ENCODE results near the gene SIGLEC8.

Gene SIGLEC8

GRCh38 chr19:51477344-51477743 lies 19.1 kb upstream of the SIGLEC8 start:
- no peak overlapping the region for H3K4me3 ChIP-seq (ENCODE audit: low read depth in 1 of 5, low read length in 5 of 5)
- H3K27me3 ChIP-seq (ENCODE audit: control insufficient read depth in 5 of 5, insufficient read depth in 4 of 5, low read length in 5 of 5) = peaks cover 5 to 31% (median 18%) of the 10 kb centered on the region in 5 donors

GRCh38 chr19:51476164-51476563 lies 17.9 kb upstream of the SIGLEC8 start:
- Histone ChIP-seq H3K9me3 (ENCODE audit: control insufficient read depth in 5 of 5, low read length in 5 of 5) (peaks cover 0 to 5% (median 3%) of the 10 kb centered on the region in 5 donors), H3K9ac (ENCODE audit: low read length in 5 of 5) (no peak overlapping the region), H3K27ac (ENCODE audit: low read depth, low read length) (no peak overlapping the region), H3K36me3 (ENCODE audit: control insufficient read depth in 5 of 5, insufficient read depth in 5 of 5, low read length in 5 of 5) (no peaks in the 10 kb centered on the region), H3K4me3 (ENCODE audit: low read depth in 1 of 5, low read length in 5 of 5) (no peak overlapping the region), H3K4me1 (ENCODE audit: control insufficient read depth in 5 of 5, insufficient read depth in 5 of 5, low read length in 5 of 5) (no peaks in the 10 kb centered on the region), H3K27me3 (ENCODE audit: control insufficient read depth in 5 of 5, insufficient read depth in 4 of 5, low read length in 5 of 5) (peaks cover 5 to 31% (median 18%) of the 10 kb centered on the region in 5 donors)

More at GRCh38 chr19:51477344-51477743, 19.1 kb upstream of the SIGLEC8 start:
- Histone ChIP-seq H3K9ac (ENCODE audit: low read length in 5 of 5) (no peak overlapping the region), H3K4me1 (ENCODE audit: control insufficient read depth in 5 of 5, insufficient read depth in 5 of 5, low read length in 5 of 5) (no peaks in the 10 kb centered on the region), H3K36me3 (ENCODE audit: control insufficient read depth in 5 of 5, insufficient read depth in 5 of 5, low read length in 5 of 5) (no peaks in the 10 kb centered on the region), H3K9me3 (ENCODE audit: control insufficient read depth in 5 of 5, low read length in 5 of 5) (peaks cover 0 to 5% (median 3%) of the 10 kb centered on the region in 5 donors), H3K27ac (ENCODE audit: low read depth, low read length) (no peak overlapping the region)

- Histone ChIP-seq H3K27ac (ENCODE audit: low read depth, low read length) (no peak overlapping the region), H3K9me3 (ENCODE audit: control insufficient read depth in 5 of 5, low read length in 5 of 5) (peaks cover 0 to 5% (median 3%) of the 10 kb centered on the region in 5 donors), H3K27me3 (ENCODE audit: control insufficient read depth in 5 of 5, insufficient read depth in 4 of 5, low read length in 5 of 5) (peaks cover 4 to 14% (median 8%) of the 10 kb centered on the region in 5 donors), H3K36me3 (ENCODE audit: control insufficient read depth in 5 of 5, insufficient read depth in 5 of 5, low read length in 5 of 5) (no peaks in the 10 kb centered on the region), H3K9ac (ENCODE audit: low read length in 5 of 5) (no peak overlapping the region), H3K4me1 (ENCODE audit: control insufficient read depth in 5 of 5, insufficient read depth in 5 of 5, low read length in 5 of 5) (no peaks in the 10 kb centered on the region), H3K4me3 (ENCODE audit: low read depth in 1 of 5, low read length in 5 of 5) (no peak overlapping the region)
Observed at GRCh38 chr19:51473009-51473707, 14.9 kb upstream of the SIGLEC8 start.

- Histone ChIP-seq H3K36me3 (ENCODE audit: control insufficient read depth in 5 of 5, insufficient read depth in 5 of 5, low read length in 5 of 5) (no peaks in the 10 kb centered on the region), H3K27ac (ENCODE audit: low read depth, low read length) (no peak overlapping the region), H3K27me3 (ENCODE audit: control insufficient read depth in 5 of 5, insufficient read depth in 4 of 5, low read length in 5 of 5) (peaks cover 4 to 17% (median 8%) of the 10 kb centered on the region in 5 donors), H3K9ac (ENCODE audit: low read length in 5 of 5) (no peak overlapping the region), H3K9me3 (ENCODE audit: control insufficient read depth in 5 of 5, low read length in 5 of 5) (peaks cover 0 to 5% (median 3%) of the 10 kb centered on the region in 5 donors), H3K4me1 (ENCODE audit: control insufficient read depth in 5 of 5, insufficient read depth in 5 of 5, low read length in 5 of 5) (no peaks in the 10 kb centered on the region), H3K4me3 (ENCODE audit: low read depth in 1 of 5, low read length in 5 of 5) (no peak overlapping the region)
Observed at GRCh38 chr19:51472607-51473006, 14.4 kb upstream of the SIGLEC8 start.

GRCh38 chr19:51471527-51471926 lies 13.3 kb upstream of the SIGLEC8 start:
- Histone ChIP-seq H3K27me3 (ENCODE audit: control insufficient read depth in 5 of 5, insufficient read depth in 4 of 5, low read length in 5 of 5) (peaks cover 4 to 17% (median 8%) of the 10 kb centered on the region in 5 donors), H3K27ac (ENCODE audit: low read depth, low read length) (no peak overlapping the region), H3K9me3 (ENCODE audit: control insufficient read depth in 5 of 5, low read length in 5 of 5) (peaks cover 0 to 5% (median 3%) of the 10 kb centered on the region in 5 donors)

GRCh38 chr19:51470966-51471365 lies 12.7 kb upstream of the SIGLEC8 start:
- no peak overlapping the region for H3K9ac ChIP-seq (ENCODE audit: low read length in 5 of 5)
- peaks cover 4 to 17% (median 6%) of the 10 kb centered on the region in 5 donors for H3K27me3 ChIP-seq (ENCODE audit: control insufficient read depth in 5 of 5, insufficient read depth in 4 of 5, low read length in 5 of 5)
- peaks cover 0 to under 1% (median 0%) of the 10 kb centered on the region in 5 donors for H3K9me3 ChIP-seq (ENCODE audit: control insufficient read depth in 5 of 5, low read length in 5 of 5)

More at GRCh38 chr19:51471527-51471926, 13.3 kb upstream of the SIGLEC8 start:
- Histone ChIP-seq H3K4me1 (ENCODE audit: control insufficient read depth in 5 of 5, insufficient read depth in 5 of 5, low read length in 5 of 5) (no peaks in the 10 kb centered on the region), H3K4me3 (ENCODE audit: low read depth in 1 of 5, low read length in 5 of 5) (no peak overlapping the region), H3K36me3 (ENCODE audit: control insufficient read depth in 5 of 5, insufficient read depth in 5 of 5, low read length in 5 of 5) (no peaks in the 10 kb centered on the region), H3K9ac (ENCODE audit: low read length in 5 of 5) (no peak overlapping the region)

GRCh38 chr19:51469629-51470028 lies 11.4 kb upstream of the SIGLEC8 start:
- Histone ChIP-seq H3K4me3 (ENCODE audit: low read depth in 1 of 5, low read length in 5 of 5) (no peak overlapping the region), H3K4me1 (ENCODE audit: control insufficient read depth in 5 of 5, insufficient read depth in 5 of 5, low read length in 5 of 5) (no peaks in the 10 kb centered on the region), H3K9ac (ENCODE audit: low read length in 5 of 5) (no peak overlapping the region), H3K36me3 (ENCODE audit: control insufficient read depth in 5 of 5, insufficient read depth in 5 of 5, low read length in 5 of 5) (no peaks in the 10 kb centered on the region), H3K27me3 (ENCODE audit: control insufficient read depth in 5 of 5, insufficient read depth in 4 of 5, low read length in 5 of 5) (peaks cover 4 to 14% (median 6%) of the 10 kb centered on the region in 5 donors), H3K9me3 (ENCODE audit: control insufficient read depth in 5 of 5, low read length in 5 of 5) (no peaks in the 10 kb centered on the region), H3K27ac (ENCODE audit: low read depth, low read length) (no peak overlapping the region)

More at GRCh38 chr19:51470966-51471365, 12.7 kb upstream of the SIGLEC8 start:
- no peak overlapping the region for H3K27ac ChIP-seq (ENCODE audit: low read depth, low read length)
- no peak overlapping the region for H3K4me3 ChIP-seq (ENCODE audit: low read depth in 1 of 5, low read length in 5 of 5)
- H3K36me3 ChIP-seq (ENCODE audit: control insufficient read depth in 5 of 5, insufficient read depth in 5 of 5, low read length in 5 of 5) = no peaks in the 10 kb centered on the region
- no peaks in the 10 kb centered on the region for H3K4me1 ChIP-seq (ENCODE audit: control insufficient read depth in 5 of 5, insufficient read depth in 5 of 5, low read length in 5 of 5)

GRCh38 chr19:51469162-51469561 lies 10.9 kb upstream of the SIGLEC8 start:
- Histone ChIP-seq H3K4me3 (ENCODE audit: low read depth in 1 of 5, low read length in 5 of 5) (no peak overlapping the region), H3K27ac (ENCODE audit: low read depth, low read length) (no peak overlapping the region), H3K9me3 (ENCODE audit: control insufficient read depth in 5 of 5, low read length in 5 of 5) (no peaks in the 10 kb centered on the region), H3K9ac (ENCODE audit: low read length in 5 of 5) (no peak overlapping the region), H3K36me3 (ENCODE audit: control insufficient read depth in 5 of 5, insufficient read depth in 5 of 5, low read length in 5 of 5) (no peaks in the 10 kb centered on the region), H3K27me3 (ENCODE audit: control insufficient read depth in 5 of 5, insufficient read depth in 4 of 5, low read length in 5 of 5) (peaks cover 2 to 12% (median 4%) of the 10 kb centered on the region in 5 donors), H3K4me1 (ENCODE audit: control insufficient read depth in 5 of 5, insufficient read depth in 5 of 5, low read length in 5 of 5) (no peaks in the 10 kb centered on the region)

GRCh38 chr19:51468545-51468920 lies 10.3 kb upstream of the SIGLEC8 start:
- Histone ChIP-seq H3K4me3 (ENCODE audit: low read depth in 1 of 5, low read length in 5 of 5) (no peak overlapping the region), H3K27me3 (ENCODE audit: control insufficient read depth in 5 of 5, insufficient read depth in 4 of 5, low read length in 5 of 5) (peaks cover 2 to 11% (median 4%) of the 10 kb centered on the region in 5 donors), H3K9ac (ENCODE audit: low read length in 5 of 5) (no peak overlapping the region), H3K9me3 (ENCODE audit: control insufficient read depth in 5 of 5, low read length in 5 of 5) (no peaks in the 10 kb centered on the region), H3K4me1 (ENCODE audit: control insufficient read depth in 5 of 5, insufficient read depth in 5 of 5, low read length in 5 of 5) (no peaks in the 10 kb centered on the region), H3K36me3 (ENCODE audit: control insufficient read depth in 5 of 5, insufficient read depth in 5 of 5, low read length in 5 of 5) (no peaks in the 10 kb centered on the region), H3K27ac (ENCODE audit: low read depth, low read length) (no peak overlapping the region)

GRCh38 chr19:51467864-51468544 lies 9.8 kb upstream of the SIGLEC8 start:
- H3K4me3 ChIP-seq (ENCODE audit: low read depth in 1 of 5, low read length in 5 of 5) = no peak overlapping the region
- H3K36me3 ChIP-seq (ENCODE audit: control insufficient read depth in 5 of 5, insufficient read depth in 5 of 5, low read length in 5 of 5) = no peaks in the 10 kb centered on the region
- no peaks in the 10 kb centered on the region for H3K4me1 ChIP-seq (ENCODE audit: control insufficient read depth in 5 of 5, insufficient read depth in 5 of 5, low read length in 5 of 5)
- H3K27me3 ChIP-seq (ENCODE audit: control insufficient read depth in 5 of 5, insufficient read depth in 4 of 5, low read length in 5 of 5) = peaks cover under 1 to 9% (median 4%) of the 10 kb centered on the region in 5 donors
- H3K27ac ChIP-seq (ENCODE audit: low read depth, low read length) = no peak overlapping the region
- no peak overlapping the region for H3K9ac ChIP-seq (ENCODE audit: low read length in 5 of 5)
- no peaks in the 10 kb centered on the region for H3K9me3 ChIP-seq (ENCODE audit: control insufficient read depth in 5 of 5, low read length in 5 of 5)
